ENCODE measurements around the gene MEI4.

DNA sequence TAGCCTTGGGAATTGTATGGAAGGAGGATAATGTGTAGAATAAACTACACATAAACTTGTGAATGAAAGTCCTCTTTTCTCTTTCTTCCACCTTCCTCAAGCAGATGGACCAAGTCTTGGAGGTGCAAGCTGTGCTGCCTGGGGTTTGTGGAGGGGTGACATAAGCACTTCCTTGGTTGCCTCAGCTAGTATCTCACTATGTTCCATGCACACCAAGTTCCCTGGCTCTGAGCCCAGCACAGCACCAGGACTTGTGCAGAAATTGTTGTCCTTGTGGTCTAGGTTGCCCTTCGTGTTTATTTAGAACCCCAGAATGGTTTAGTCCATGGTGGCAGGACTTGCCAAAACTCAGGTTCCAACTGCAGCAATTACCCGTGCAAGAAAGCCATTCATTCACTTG is 110.3 kb downstream of the MEI4 start:
- no peak for TF ChIP-seq GTF2F1 (IDR thresholded peaks at IDR 0.05; ENCODE audit: low read length)
- no peak for TF ChIP-seq EZH2 (conservative IDR thresholded peaks at IDR 0.05; ENCODE audit: low read depth, low read length)
- no peak for TF ChIP-seq ADNP (CRISPR knock-in tag; IDR thresholded peaks at IDR 0.05)
- TF ChIP-seq GATA4 (IDR thresholded peaks at IDR 0.05; ENCODE audit: borderline replicate concordance, low read depth) = no peak
- no peak for TF ChIP-seq POLR2AphosphoS5 (IDR thresholded peaks at IDR 0.05; ENCODE audit: low read depth, low read length)
- no peak for TF ChIP-seq HCFC1 (IDR thresholded peaks at IDR 0.05; ENCODE audit: low read depth, low read length)
- TF ChIP-seq, protein P1, sequence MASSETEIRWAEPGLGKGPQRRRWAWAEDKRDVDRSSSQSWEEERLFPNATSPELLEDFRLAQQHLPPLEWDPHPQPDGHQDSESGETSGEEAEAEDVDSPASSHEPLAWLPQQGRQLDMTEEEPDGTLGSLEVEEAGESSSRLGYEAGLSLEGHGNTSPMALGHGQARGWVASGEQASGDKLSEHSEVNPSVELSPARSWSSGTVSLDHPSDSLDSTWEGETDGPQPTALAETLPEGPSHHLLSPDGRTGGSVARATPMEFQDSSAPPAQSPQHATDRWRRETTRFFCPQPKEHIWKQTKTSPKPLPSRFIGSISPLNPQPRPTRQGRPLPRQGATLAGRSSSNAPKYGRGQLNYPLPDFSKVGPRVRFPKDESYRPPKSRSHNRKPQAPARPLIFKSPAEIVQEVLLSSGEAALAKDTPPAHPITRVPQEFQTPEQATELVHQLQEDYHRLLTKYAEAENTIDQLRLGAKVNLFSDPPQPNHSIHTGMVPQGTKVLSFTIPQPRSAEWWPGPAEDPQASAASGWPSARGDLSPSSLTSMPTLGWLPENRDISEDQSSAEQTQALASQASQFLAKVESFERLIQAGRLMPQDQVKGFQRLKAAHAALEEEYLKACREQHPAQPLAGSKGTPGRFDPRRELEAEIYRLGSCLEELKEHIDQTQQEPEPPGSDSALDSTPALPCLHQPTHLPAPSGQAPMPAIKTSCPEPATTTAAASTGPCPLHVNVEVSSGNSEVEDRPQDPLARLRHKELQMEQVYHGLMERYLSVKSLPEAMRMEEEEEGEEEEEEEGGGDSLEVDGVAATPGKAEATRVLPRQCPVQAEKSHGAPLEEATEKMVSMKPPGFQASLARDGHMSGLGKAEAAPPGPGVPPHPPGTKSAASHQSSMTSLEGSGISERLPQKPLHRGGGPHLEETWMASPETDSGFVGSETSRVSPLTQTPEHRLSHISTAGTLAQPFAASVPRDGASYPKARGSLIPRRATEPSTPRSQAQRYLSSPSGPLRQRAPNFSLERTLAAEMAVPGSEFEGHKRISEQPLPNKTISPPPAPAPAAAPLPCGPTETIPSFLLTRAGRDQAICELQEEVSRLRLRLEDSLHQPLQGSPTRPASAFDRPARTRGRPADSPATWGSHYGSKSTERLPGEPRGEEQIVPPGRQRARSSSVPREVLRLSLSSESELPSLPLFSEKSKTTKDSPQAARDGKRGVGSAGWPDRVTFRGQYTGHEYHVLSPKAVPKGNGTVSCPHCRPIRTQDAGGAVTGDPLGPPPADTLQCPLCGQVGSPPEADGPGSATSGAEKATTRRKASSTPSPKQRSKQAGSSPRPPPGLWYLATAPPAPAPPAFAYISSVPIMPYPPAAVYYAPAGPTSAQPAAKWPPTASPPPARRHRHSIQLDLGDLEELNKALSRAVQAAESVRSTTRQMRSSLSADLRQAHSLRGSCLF (CRISPR knock-in tag; IDR thresholded peaks at IDR 0.05; ENCODE audit: borderline replicate concordance) = no peak
- TF ChIP-seq, protein P2, sequence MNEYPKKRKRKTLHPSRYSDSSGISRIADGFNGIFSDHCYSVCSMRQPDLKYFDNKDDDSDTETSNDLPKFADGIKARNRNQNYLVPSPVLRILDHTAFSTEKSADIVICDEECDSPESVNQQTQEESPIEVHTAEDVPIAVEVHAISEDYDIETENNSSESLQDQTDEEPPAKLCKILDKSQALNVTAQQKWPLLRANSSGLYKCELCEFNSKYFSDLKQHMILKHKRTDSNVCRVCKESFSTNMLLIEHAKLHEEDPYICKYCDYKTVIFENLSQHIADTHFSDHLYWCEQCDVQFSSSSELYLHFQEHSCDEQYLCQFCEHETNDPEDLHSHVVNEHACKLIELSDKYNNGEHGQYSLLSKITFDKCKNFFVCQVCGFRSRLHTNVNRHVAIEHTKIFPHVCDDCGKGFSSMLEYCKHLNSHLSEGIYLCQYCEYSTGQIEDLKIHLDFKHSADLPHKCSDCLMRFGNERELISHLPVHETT (CRISPR knock-in tag; conservative IDR thresholded peaks at IDR 0.05) = no peak
- TF ChIP-seq, protein P3, sequence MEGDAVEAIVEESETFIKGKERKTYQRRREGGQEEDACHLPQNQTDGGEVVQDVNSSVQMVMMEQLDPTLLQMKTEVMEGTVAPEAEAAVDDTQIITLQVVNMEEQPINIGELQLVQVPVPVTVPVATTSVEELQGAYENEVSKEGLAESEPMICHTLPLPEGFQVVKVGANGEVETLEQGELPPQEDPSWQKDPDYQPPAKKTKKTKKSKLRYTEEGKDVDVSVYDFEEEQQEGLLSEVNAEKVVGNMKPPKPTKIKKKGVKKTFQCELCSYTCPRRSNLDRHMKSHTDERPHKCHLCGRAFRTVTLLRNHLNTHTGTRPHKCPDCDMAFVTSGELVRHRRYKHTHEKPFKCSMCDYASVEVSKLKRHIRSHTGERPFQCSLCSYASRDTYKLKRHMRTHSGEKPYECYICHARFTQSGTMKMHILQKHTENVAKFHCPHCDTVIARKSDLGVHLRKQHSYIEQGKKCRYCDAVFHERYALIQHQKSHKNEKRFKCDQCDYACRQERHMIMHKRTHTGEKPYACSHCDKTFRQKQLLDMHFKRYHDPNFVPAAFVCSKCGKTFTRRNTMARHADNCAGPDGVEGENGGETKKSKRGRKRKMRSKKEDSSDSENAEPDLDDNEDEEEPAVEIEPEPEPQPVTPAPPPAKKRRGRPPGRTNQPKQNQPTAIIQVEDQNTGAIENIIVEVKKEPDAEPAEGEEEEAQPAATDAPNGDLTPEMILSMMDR (CRISPR knock-in tag; IDR thresholded peaks at IDR 0.05) = no peak
- TF ChIP-seq, protein P4, sequence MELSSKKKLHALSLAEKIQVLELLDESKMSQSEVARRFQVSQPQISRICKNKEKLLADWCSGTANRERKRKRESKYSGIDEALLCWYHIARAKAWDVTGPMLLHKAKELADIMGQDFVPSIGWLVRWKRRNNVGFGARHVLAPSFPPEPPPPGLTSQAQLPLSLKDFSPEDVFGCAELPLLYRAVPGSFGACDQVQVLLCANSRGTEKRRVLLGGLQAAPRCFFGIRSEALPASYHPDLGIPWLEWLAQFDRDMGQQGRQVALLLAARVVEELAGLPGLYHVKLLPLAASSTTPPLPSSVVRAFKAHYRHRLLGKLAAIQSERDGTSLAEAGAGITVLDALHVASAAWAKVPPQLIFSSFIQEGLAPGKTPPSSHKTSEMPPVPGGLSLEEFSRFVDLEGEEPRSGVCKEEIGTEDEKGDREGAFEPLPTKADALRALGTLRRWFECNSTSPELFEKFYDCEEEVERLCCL (CRISPR knock-in tag; IDR thresholded peaks at IDR 0.05; ENCODE audit: borderline replicate concordance) = no peak
- TF ChIP-seq NFKBIZ (CRISPR knock-in tag; IDR thresholded peaks at IDR 0.05) = no peak
- no peak for TF ChIP-seq ZNF264 (CRISPR knock-in tag; IDR thresholded peaks at IDR 0.05)
- TF ChIP-seq, protein P5, sequence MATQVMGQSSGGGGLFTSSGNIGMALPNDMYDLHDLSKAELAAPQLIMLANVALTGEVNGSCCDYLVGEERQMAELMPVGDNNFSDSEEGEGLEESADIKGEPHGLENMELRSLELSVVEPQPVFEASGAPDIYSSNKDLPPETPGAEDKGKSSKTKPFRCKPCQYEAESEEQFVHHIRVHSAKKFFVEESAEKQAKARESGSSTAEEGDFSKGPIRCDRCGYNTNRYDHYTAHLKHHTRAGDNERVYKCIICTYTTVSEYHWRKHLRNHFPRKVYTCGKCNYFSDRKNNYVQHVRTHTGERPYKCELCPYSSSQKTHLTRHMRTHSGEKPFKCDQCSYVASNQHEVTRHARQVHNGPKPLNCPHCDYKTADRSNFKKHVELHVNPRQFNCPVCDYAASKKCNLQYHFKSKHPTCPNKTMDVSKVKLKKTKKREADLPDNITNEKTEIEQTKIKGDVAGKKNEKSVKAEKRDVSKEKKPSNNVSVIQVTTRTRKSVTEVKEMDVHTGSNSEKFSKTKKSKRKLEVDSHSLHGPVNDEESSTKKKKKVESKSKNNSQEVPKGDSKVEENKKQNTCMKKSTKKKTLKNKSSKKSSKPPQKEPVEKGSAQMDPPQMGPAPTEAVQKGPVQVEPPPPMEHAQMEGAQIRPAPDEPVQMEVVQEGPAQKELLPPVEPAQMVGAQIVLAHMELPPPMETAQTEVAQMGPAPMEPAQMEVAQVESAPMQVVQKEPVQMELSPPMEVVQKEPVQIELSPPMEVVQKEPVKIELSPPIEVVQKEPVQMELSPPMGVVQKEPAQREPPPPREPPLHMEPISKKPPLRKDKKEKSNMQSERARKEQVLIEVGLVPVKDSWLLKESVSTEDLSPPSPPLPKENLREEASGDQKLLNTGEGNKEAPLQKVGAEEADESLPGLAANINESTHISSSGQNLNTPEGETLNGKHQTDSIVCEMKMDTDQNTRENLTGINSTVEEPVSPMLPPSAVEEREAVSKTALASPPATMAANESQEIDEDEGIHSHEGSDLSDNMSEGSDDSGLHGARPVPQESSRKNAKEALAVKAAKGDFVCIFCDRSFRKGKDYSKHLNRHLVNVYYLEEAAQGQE (IDR thresholded peaks at IDR 0.05; ENCODE audit: borderline replicate concordance in 1 of 2, low read depth in 1 of 2, low read length in 2 of 2) = no peak
- TF ChIP-seq SRF (IDR thresholded peaks at IDR 0.05; ENCODE audit: low read depth, low read length) = no peak

Data from HepG2 (cell line).